IMR-90 (cell line): ENCODE data around the gene ADAMTS12. TPM values are rescaled to one million over a fixed set of nuclear protein-coding genes. Genes with fewer than 3 reads are reported as not detected.

Experiments used
- ATAC-seq: fragments of 200-7000 bp; cut with Tn5 transposase; 2 replicates; pipeline ENCODE4 v1.9.1; 2020; ENCODE audit warnings: low read depth, mild to moderate bottlenecking, moderate library complexity
- BruUV-seq: library from RNA; stranded (reverse); fragments of 400-500 nt; replicated peaks from 2 replicates; lab custom pipeline; 2021; lab: Mats Ljungman, UMichigan
- CTCF ChIA-PET: fragments of 300-600 bp; formaldehyde crosslinking; extraction: SDS; loops from one replicate; lab custom pipeline; 2021; ENCODE audit warnings: antibody characterized with exemption; lab: Yijun Ruan, JAX
- POLR2A ChIA-PET: fragments of 300-600 bp; sonication (Branson Sonifier 250); formaldehyde crosslinking; loops from one replicate; lab custom pipeline; 2022; ENCODE audit warnings: antibody characterized with exemption; ENCODE audit not compliant: unreplicated experiment; lab: Charles Lee
- DNase-seq: peaks from one replicate; pipeline ENCODE4 v3.0.0; 2013
- H2AFZ ChIP-seq: replicated peaks from 2 replicates; pipeline ENCODE3; 2013; ENCODE audit warnings: low read length, mild to moderate bottlenecking; ENCODE audit not compliant: poor library complexity
- H2AK5ac ChIP-seq: 2 replicates; pipeline ENCODE4 v1.6.1; 2013; ENCODE audit warnings: low read depth, low read length, inconsistent platforms
- H2AK9ac ChIP-seq: replicated peaks from 2 replicates; pipeline ENCODE3; 2013; ENCODE audit warnings: mild to moderate bottlenecking, low read depth, low read length, moderate library complexity; ENCODE audit not compliant: poor library complexity
- H2BK120ac ChIP-seq: 2 replicates; pipeline ENCODE4 v1.6.1; 2013; ENCODE audit warnings: low read depth, low read length, inconsistent platforms
- H2BK15ac ChIP-seq: 3 replicates; pipeline ENCODE4 v1.6.1; 2013; ENCODE audit warnings: low read depth, low read length, inconsistent platforms
- H2BK20ac ChIP-seq: 2 replicates; pipeline ENCODE4 v1.6.1; 2013; ENCODE audit warnings: low read depth, mild to moderate bottlenecking, inconsistent platforms, low read length, moderate library complexity
- H2BK5ac ChIP-seq: 2 replicates; pipeline ENCODE4 v1.6.1; 2013; ENCODE audit warnings: mild to moderate bottlenecking, low read depth, low read length, inconsistent platforms; ENCODE audit not compliant: poor library complexity, severe bottlenecking
- H3K14ac ChIP-seq: replicated peaks from 2 replicates; pipeline ENCODE4 v1.6.1; 2013; ENCODE audit warnings: low read depth, low read length, inconsistent platforms
- H3K18ac ChIP-seq: 2 replicates; pipeline ENCODE4 v1.6.1; 2013; ENCODE audit warnings: low read depth, low read length, control low read depth
- H3K23ac ChIP-seq: 2 replicates; pipeline ENCODE4 v1.6.1; 2013; ENCODE audit warnings: low read depth, low read length, inconsistent platforms
- H3K27ac ChIP-seq: 2 replicates; pipeline ENCODE4 v1.5.1; 2013; ENCODE audit warnings: mild to moderate bottlenecking, control low read depth, low read length; ENCODE audit not compliant: insufficient read depth
- H3K27me3 ChIP-seq: 2 replicates; pipeline ENCODE4 v1.6.1; 2013; ENCODE audit warnings: low read length; ENCODE audit not compliant: control insufficient read depth, insufficient read depth
- H3K36me3 ChIP-seq: 2 replicates; pipeline ENCODE4 v1.6.1; 2013; ENCODE audit warnings: low read length, mixed read lengths; ENCODE audit not compliant: control insufficient read depth, insufficient read depth
- H3K4ac ChIP-seq: 2 replicates; pipeline ENCODE4 v1.6.1; 2013; ENCODE audit warnings: low read depth, low read length, inconsistent platforms
- H3K4me1 ChIP-seq: 2 replicates; pipeline ENCODE4 v1.6.1; 2013; ENCODE audit warnings: low read length, mixed read lengths; ENCODE audit not compliant: control insufficient read depth, insufficient read depth
- H3K4me2 ChIP-seq: 2 replicates; pipeline ENCODE4 v1.6.1; 2013; ENCODE audit warnings: low read depth, mild to moderate bottlenecking, control low read depth, low read length, moderate library complexity
- H3K4me3 ChIP-seq: 2 replicates; pipeline ENCODE4 v1.5.1; 2013; ENCODE audit warnings: low read depth, mild to moderate bottlenecking, control low read depth, low read length, moderate library complexity; ENCODE audit not compliant: insufficient read depth
- H3K56ac ChIP-seq: 2 replicates; pipeline ENCODE4 v1.6.1; 2013; ENCODE audit warnings: low read length, inconsistent platforms; ENCODE audit not compliant: insufficient read depth; ENCODE audit errors: extremely low read depth
- H3K79me1 ChIP-seq, 2 experiments: 2 replicates each; pipeline ENCODE4 v1.6.1; 2013; ENCODE audit warnings: low read length in 2 of 2, inconsistent platforms in 1 of 2, low read depth in 1 of 2
- H3K9ac ChIP-seq: 2 replicates; pipeline ENCODE4 v1.6.1; 2013; ENCODE audit warnings: low read depth, low read length, control low read depth
- H3K9me1 ChIP-seq: 2 replicates; pipeline ENCODE4 v1.6.1; 2013; ENCODE audit warnings: low read length, inconsistent platforms; ENCODE audit not compliant: insufficient read depth
- H3K9me3 ChIP-seq: 2 replicates; pipeline ENCODE4 v1.6.1; 2013; ENCODE audit warnings: low read length; ENCODE audit not compliant: control insufficient read depth, insufficient read depth
- H4K20me1 ChIP-seq: 2 replicates; pipeline ENCODE4 v1.6.1; 2013; ENCODE audit warnings: low read length, inconsistent platforms; ENCODE audit not compliant: insufficient read depth
- H4K5ac ChIP-seq: 2 replicates; pipeline ENCODE4 v1.6.1; 2013; ENCODE audit warnings: mild to moderate bottlenecking, low read depth, low read length, control low read depth
- H4K8ac ChIP-seq, 2 experiments: 2 replicates each; pipeline ENCODE4 v1.6.1; 2013; ENCODE audit warnings: low read depth in 2 of 2, low read length in 2 of 2, control low read depth in 1 of 2, inconsistent platforms in 1 of 2
- H4K91ac ChIP-seq: 2 replicates; pipeline ENCODE4 v1.6.1; 2013; ENCODE audit warnings: low read depth, low read length, inconsistent platforms; ENCODE audit not compliant: insufficient read depth
- FOS ChIP-seq: fragments of 150-350 bp; IDR thresholded peaks from 2 replicates; pipeline ENCODE4 v1.6.1; 2016; ENCODE audit warnings: low read depth, low read length
- SMC3 ChIP-seq: fragments of 150-350 bp; IDR thresholded peaks from 2 replicates; pipeline ENCODE4 v1.6.1; 2016; ENCODE audit warnings: low read depth, mild to moderate bottlenecking, antibody characterized with exemption, low read length, moderate library complexity
- whole genome bisulfite sequencing, 2 experiments: methylation state at CpG; one replicate each; pipeline versions ENCODE4 v1.1.5 to v1.1.7; 2013; ENCODE audit warnings: missing lambda C conversion rate in 2 of 2; ENCODE audit not compliant: insufficient read length in 1 of 2; ENCODE audit errors: extremely low coverage in 2 of 2; 5-methylcytosine and 5-hydroxymethylcytosine counted together
- dilution Hi-C: fragments of 300-500 bp; cut with HindIII; formaldehyde crosslinking; loops from one replicate; pipeline ENCODE4 v1.14.3; 2018; ENCODE audit warnings: low sequenced_read_pairs; ENCODE audit not compliant: unreplicated experiment
- in situ Hi-C: fragments of 300-500 bp; cut with MboI; formaldehyde crosslinking; loops from 3 replicates; pipeline ENCODE4 v1.14.3; 2019; ENCODE audit warnings: low sequenced_read_pairs, inconsistent platforms, mixed read lengths
- intact Hi-C: fragments of 100-400 bp; cut with micrococcal nuclease; formaldehyde crosslinking; loops from 2 replicates; pipeline ENCODE4 v1.10.0; 2022
- polyA plus RNA-seq, 3 experiments: library from polyadenylated mRNA; depleted of rRNA; stranded (reverse); fragments of >200 nt; gene quantifications; 2 replicates each; pipeline ENCODE4 v1.2.3, GENCODE V29; 2012; ENCODE audit warnings: low replicate concordance in 1 of 3
- total RNA-seq: library from RNA; depleted of rRNA; stranded (reverse); fragments of >200 nt; gene quantifications from 2 replicates; pipeline ENCODE4 v1.2.3, GENCODE V29; 2012

Gene ADAMTS12
- total and polyA plus RNA-seq, 2 of the 4 experiments (the other 2 are of a cell fraction), result 27.3 to 51.3 TPM

DNA sequence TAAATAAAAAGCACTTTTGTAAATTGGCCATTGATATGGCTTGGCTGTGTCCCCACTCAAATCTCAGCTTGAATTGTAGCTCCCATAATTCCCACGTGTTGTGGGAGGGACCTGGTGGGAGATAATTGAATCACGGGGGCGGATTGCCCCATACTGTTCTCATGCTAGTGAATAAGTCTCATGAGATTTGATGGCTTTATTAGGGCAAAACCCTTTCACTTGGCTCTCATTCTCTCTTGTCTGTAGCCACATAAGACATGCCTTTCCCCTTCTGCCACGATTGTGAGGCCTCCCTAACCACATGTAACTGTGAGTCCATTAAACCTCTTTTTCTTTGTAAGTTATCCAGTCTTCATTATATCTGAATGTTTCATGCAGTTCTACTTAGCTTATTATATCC, 297.8 kb downstream of the ADAMTS12 start:
- H3K18ac ChIP-seq, result no peak overlapping the region
- no peak overlapping the region for H4K5ac ChIP-seq
- no peak overlapping the region for H3K4ac ChIP-seq
- H3K4me1 ChIP-seq, result no peaks in the 10 kb centered on the region
- H3K56ac ChIP-seq, result no peak overlapping the region
- ATAC-seq (no peak), DNase-seq (no peak)
- no peak overlapping the region for H3K27ac ChIP-seq
- WGBS, 2 experiments, result no CpG with 5 or more reads among the region's 4 CpGs
- no peak overlapping the region for H2BK5ac ChIP-seq
- POLR2A ChIA-PET, result interaction anchor here (0.6 kb wide), 1 partner anchor 68 kb away, joined by 3 read pairs; no protein-coding TSS in a partner anchor
- H2AFZ ChIP-seq, result no peak overlapping the region
- H3K4me3 ChIP-seq, result no peak overlapping the region
- no peaks in the 10 kb centered on the region for H3K9me3 ChIP-seq
- H2BK120ac ChIP-seq, result no peak overlapping the region
- CTCF ChIA-PET, result no interaction called here
- no TSS peak for BruUV-seq
- no peak overlapping the region for H4K8ac ChIP-seq
- TF ChIP-seq SMC3, result no peak
- TF ChIP-seq FOS, result no peak
- H3K27me3 ChIP-seq, result no peaks in the 10 kb centered on the region
- H3K14ac ChIP-seq, result no peak overlapping the region
- in situ Hi-C loops (no loop called here), dilution Hi-C loops (no loop called here), intact Hi-C loops (no loop called here)
- H4K91ac ChIP-seq, result no peak overlapping the region
- H2AK9ac ChIP-seq, result no peak overlapping the region
- H3K79me1 ChIP-seq, result no peaks in the 10 kb centered on the region
- 0 out of 2 replicates have a peak, but pooled peaks cover 5% of the 10 kb centered on the region for H3K9me1 ChIP-seq
- no peak overlapping the region for H2AK5ac ChIP-seq
- no peak overlapping the region for H3K9ac ChIP-seq
- no peaks in the 10 kb centered on the region for H3K36me3 ChIP-seq
- no peak overlapping the region for H2BK20ac ChIP-seq
- H3K23ac ChIP-seq, result no peak overlapping the region
- no peaks in the 10 kb centered on the region for H4K20me1 ChIP-seq
- no peak overlapping the region for H3K4me2 ChIP-seq
- no peak overlapping the region for H2BK15ac ChIP-seq
